Measurements from ENCODE around the gene ISYNA1. TPM values are rescaled to one million over a fixed set of nuclear protein-coding genes. Genes with fewer than 3 reads are reported as not detected.

The ISYNA1 gene
- total and polyA plus RNA-seq, 2 of the 13 experiments (the other 11 are each of a cell fraction or from before 2014, with no cell fraction given) = 29.6 to 48.5 TPM

DNA sequence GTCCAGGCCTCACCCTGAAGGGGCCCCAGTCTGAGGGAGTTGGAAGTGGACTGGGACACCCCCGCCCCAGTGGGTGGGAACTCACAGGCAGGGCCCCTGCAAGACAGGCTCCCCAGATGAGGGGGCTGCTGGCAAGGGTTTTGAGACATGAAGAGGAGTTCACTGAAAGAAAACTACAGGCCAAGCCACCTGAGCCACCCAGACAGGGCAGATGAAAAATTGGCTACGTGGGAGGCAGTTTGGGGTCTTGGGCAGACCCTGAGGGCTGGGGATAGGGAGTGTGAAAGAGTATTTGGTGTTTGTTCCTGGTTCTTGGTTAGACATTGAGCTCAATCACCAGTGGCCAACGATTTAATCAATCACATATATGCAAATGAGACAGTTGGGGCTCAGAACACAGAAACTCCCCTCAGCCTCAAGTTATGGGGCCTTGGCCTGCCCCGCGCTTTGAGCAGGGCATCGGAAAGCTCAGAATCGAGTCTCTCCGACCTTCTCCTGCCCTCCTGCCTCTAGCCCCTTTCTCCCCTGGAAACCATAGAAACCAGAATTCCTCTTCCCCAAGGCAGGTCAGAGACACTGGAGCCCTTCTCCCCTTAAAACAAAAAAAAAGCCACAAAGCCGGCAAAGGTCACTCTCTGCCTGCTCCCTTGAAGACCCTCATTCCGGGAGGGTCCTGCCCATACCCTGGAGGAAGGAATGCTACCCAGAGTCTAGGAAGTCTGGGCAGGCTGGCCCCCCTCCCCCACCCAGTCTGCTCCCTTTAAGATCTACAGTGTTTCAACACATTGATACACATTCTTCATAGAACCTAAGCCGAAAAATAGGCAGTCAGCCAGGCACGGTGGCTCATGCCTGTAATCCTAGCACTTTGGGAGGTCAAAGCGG lies 1.3 kb upstream of the ISYNA1 start (continued):
- TF ChIP-seq ZNF749 (CRISPR knock-in tag; IDR thresholded peaks at IDR 0.05; ENCODE audit: borderline replicate concordance) = no peak
- TF ChIP-seq, protein P1, sequence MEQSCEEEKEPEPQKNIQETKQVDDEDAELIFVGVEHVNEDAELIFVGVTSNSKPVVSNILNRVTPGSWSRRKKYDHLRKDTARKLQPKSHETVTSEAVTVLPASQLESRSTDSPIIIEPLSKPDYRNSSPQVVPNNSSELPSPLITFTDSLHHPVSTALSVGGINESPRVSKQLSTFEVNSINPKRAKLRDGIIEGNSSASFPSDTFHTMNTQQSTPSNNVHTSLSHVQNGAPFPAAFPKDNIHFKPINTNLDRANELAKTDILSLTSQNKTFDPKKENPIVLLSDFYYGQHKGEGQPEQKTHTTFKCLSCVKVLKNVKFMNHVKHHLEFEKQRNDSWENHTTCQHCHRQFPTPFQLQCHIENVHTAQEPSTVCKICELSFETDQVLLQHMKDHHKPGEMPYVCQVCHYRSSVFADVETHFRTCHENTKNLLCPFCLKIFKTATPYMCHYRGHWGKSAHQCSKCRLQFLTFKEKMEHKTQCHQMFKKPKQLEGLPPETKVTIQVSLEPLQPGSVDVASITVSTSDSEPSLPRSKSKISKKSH (CRISPR knock-in tag; IDR thresholded peaks at IDR 0.05; ENCODE audit: borderline replicate concordance) = no peak

DNA sequence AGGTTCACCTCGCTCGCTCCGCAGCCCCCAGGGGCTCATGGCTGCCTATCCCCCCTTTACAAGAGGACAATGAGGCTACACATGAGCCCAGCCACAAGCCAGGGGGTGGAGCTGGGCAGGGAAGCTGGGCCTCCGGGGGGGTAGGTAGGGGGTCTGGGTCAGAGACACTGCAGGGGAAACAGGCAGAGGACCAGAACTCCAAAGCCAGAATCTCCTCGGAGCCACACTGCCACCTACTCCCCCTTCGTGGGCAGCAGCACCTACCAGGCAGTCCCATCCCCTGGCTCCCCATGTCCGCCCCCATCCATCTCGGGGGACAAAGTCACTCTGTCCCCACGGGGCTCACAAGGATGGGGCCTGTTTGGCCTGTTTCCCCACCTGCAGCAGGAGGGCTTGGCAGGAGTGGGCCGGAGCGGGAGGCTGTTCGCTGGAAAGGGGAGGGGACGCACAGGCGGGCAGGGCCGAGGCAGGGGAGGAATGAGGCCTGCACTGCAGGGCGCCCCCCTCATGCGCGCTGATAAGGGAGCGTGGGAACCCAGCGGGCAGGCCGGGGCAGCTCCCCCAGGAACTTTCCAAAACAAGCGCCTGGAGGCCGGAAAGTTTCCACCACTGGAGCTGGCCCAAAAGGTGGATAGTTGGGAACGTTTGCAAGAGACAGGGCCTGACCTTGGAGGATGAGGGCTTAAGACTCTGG lies 545 bp upstream of the ISYNA1 start:
- intact Hi-C loops (cut with micrococcal nuclease; ENCODE audit: unreplicated experiment) = no loop called here
- BruUV-seq (replicated peaks) = no TSS peak
- WGBS (ENCODE audit: low lambda C conversion rate) = 2% methylated on average over 7 of the region's 24 CpGs
- H3K4me3 ChIP-seq (replicated peaks in 1 of 3; ENCODE audit: insufficient read depth in 1 of 3, low read depth in 2 of 3, low read length in 3 of 3) = peak overlapping the region; percentile 29 to 75 (median 72)
- H3K27ac ChIP-seq (ENCODE audit: extremely low read length, insufficient read depth, low read length) = peak overlapping the region; percentile 29
- CTCF ChIA-PET (ENCODE audit: low intra/inter-chr PET ratio, low total read pairs) = no interaction called here
- H3K27me3 ChIP-seq (ENCODE audit: control insufficient read depth in 1 of 2, insufficient read depth in 2 of 2, low read length in 2 of 2) = no peaks in the 10 kb centered on the region
- H3K9me3 ChIP-seq (ENCODE audit: low read length) = no peaks in the 10 kb centered on the region
- H3K9ac ChIP-seq (ENCODE audit: insufficient read depth, low read depth, low read length) = peak overlapping the region; percentile 64
- no peak overlapping the region for H2AFZ ChIP-seq (ENCODE audit: low read length)
- peaks cover under 1 to 2% of the 10 kb centered on the region in 2 experiments; a peak in 1 of 5 replicates for H3K36me3 ChIP-seq (replicated peaks in 1 of 2; ENCODE audit: control insufficient read depth in 1 of 2, insufficient read depth in 2 of 2, low read length in 2 of 2)
- DNase-seq (ENCODE audit: low spot score) (peak; percentile 63), FAIRE-seq (no peak), ATAC-seq (peak; percentile 40)
- peak overlapping the region; percentile 95 for H3K4me2 ChIP-seq (ENCODE audit: low read depth, low read length)
- peaks cover 45% of the 10 kb centered on the region for H3K4me1 ChIP-seq (ENCODE audit: insufficient read depth, low read length)
- POLR2A ChIA-PET = interaction anchor here (0.8 to 1.6 kb wide), 2 partner anchors 18 to 23 kb away, joined by 3 to 4 read pairs; no protein-coding TSS in a partner anchor
- H3K79me2 ChIP-seq (ENCODE audit: insufficient read depth, low read length) = no peaks in the 10 kb centered on the region
- in situ Hi-C loops (cut with HindIII; ENCODE audit: extremely low pct_ligation_motif_present, low pct_unique_long_range_greater_than_20kb) = no loop called here
- H4K20me1 ChIP-seq (ENCODE audit: insufficient read depth, low read length) = peaks cover 9% of the 10 kb centered on the region; the same call in 1 of the 2 replicates
- no peak for TF ChIP-seq SMC3 (IDR thresholded peaks at IDR 0.05; ENCODE audit: low read length)
- peak; percentile 74 for TF ChIP-seq SRSF1 (optimal IDR thresholded peaks at IDR 0.05; ENCODE audit: low read depth, low read length)
- no peak for TF ChIP-seq ZC3H4 (CRISPR knock-in tag; IDR thresholded peaks at IDR 0.05; ENCODE audit: borderline replicate concordance)
- TF ChIP-seq, protein P2, sequence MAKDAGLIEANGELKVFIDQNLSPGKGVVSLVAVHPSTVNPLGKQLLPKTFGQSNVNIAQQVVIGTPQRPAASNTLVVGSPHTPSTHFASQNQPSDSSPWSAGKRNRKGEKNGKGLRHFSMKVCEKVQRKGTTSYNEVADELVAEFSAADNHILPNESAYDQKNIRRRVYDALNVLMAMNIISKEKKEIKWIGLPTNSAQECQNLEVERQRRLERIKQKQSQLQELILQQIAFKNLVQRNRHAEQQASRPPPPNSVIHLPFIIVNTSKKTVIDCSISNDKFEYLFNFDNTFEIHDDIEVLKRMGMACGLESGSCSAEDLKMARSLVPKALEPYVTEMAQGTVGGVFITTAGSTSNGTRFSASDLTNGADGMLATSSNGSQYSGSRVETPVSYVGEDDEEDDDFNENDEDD (CRISPR knock-in tag; IDR thresholded peaks at IDR 0.05; ENCODE audit: borderline replicate concordance) = 0 out of 2 replicates have a peak, but pooled peaks have one; percentile 55
- TF ChIP-seq SAP130 (CRISPR knock-in tag; IDR thresholded peaks at IDR 0.05; ENCODE audit: low read depth) = peak; percentile 64
- no peak for TF ChIP-seq GFI1 (CRISPR knock-in tag; IDR thresholded peaks at IDR 0.05; ENCODE audit: borderline replicate concordance)
- peak; percentile 63; the same call in 1 of the 2 replicates for TF ChIP-seq PHF8 (CRISPR knock-in tag; IDR thresholded peaks at IDR 0.05)
- 0 out of 2 replicates have a peak, but pooled peaks have one; percentile 41 for TF ChIP-seq KDM5B (CRISPR knock-in tag; IDR thresholded peaks at IDR 0.05; ENCODE audit: borderline replicate concordance)
- TF ChIP-seq ZNF547 (CRISPR knock-in tag; IDR thresholded peaks at IDR 0.05) = peak; percentile 69
- 0 out of 2 replicates have a peak, but pooled peaks have one; percentile 43 for TF ChIP-seq ZNF598 (CRISPR knock-in tag; IDR thresholded peaks at IDR 0.05; ENCODE audit: borderline replicate concordance)
- TF ChIP-seq, protein P3, sequence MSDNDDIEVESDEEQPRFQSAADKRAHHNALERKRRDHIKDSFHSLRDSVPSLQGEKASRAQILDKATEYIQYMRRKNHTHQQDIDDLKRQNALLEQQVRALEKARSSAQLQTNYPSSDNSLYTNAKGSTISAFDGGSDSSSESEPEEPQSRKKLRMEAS (IDR thresholded peaks at IDR 0.05) = peak; percentile 78
